ENCODE results near the gene GBX2. TPM values are rescaled to one million over a fixed set of nuclear protein-coding genes. Genes with fewer than 3 reads are reported as not detected.

The GBX2 gene
- total and polyA plus RNA-seq, 8 donors: 0.06 to 0.10 TPM; not detected in 6

DNA sequence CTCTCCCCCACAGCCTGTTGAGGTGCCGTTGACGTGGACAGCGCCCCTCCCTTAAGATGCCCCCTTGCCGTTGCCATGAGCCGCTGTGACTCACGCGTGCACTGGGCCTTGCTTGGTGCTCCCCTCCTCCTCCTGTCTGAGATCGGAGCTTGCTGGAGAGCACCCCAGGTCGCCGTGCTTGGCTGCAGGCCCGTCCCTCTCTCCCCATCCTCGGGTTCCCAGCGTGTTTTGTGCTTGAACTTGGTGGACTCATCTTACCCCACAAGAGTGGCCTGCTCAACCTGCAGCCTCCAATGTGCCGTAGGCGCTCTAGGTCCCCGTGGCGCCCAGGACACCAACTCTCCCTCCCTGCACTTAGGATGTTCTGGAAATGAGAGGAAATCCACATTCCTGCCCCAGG, 39.9 kb downstream of the GBX2 start:
- Histone ChIP-seq H3K27me3 (no peaks in the 10 kb centered on the region), H3K4me3 (no peak overlapping the region), H3K4me1 (no peaks in the 10 kb centered on the region), H3K9me3 (no peaks in the 10 kb centered on the region), H3K36me3 (peaks cover 0 to 7% of the 10 kb centered on the region in 2 donors), H3K27ac (no peak overlapping the region)
- no peak for TF ChIP-seq CTCF (IDR thresholded peaks at IDR 0.05)
- DNase-seq (no peak), ATAC-seq (no peak)
- intact Hi-C loops (cut with DNase I): no loop called here

DNA sequence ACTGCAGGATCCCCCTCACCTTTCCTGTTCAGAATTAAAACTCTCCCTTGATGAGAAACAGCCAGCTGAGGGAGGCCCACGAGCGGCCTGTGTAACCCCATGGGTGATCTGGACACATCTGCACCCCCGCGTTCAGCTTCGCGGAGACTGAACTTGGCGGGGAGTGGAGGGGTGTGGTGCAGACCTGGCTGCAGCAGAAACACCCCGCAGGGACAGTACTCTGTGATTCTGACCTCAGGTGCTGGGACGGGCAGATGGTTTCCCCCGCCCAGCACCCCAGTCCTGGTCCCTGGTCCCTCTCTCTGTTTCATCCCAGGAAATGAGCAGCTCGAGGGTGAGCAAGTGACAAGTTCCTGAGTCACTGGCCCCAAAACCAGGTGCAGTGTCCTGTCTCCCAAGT, 41.2 kb downstream of the GBX2 start:
- no peak overlapping the region for H3K4me3 ChIP-seq
- intact Hi-C loops (cut with DNase I): no loop called here
- H3K27ac ChIP-seq: no peak overlapping the region
- no peaks in the 10 kb centered on the region for H3K27me3 ChIP-seq
- no peaks in the 10 kb centered on the region for H3K9me3 ChIP-seq
- TF ChIP-seq CTCF (IDR thresholded peaks at IDR 0.05): no peak
- ATAC-seq (no peak), DNase-seq (no peak)
- H3K4me1 ChIP-seq: no peaks in the 10 kb centered on the region
- H3K36me3 ChIP-seq: peaks cover 0 to 7% of the 10 kb centered on the region in 2 donors

GRCh38 chr2:236125541-236125940, 42.6 kb downstream of the GBX2 start:
- Histone ChIP-seq H3K36me3 (peaks cover 0 to 7% of the 10 kb centered on the region in 2 donors), H3K9me3 (no peaks in the 10 kb centered on the region), H3K4me3 (no peak overlapping the region), H3K27me3 (no peaks in the 10 kb centered on the region), H3K4me1 (no peaks in the 10 kb centered on the region), H3K27ac (no peak overlapping the region)
- no peak for TF ChIP-seq CTCF (IDR thresholded peaks at IDR 0.05)
- ATAC-seq (no peak), DNase-seq (no peak)
- intact Hi-C loops (cut with DNase I): no loop called here

- no peak for TF ChIP-seq CTCF (IDR thresholded peaks at IDR 0.05)
- no peaks in the 10 kb centered on the region for H3K9me3 ChIP-seq
- peaks cover 0 to 7% of the 10 kb centered on the region in 2 donors for H3K36me3 ChIP-seq
- H3K4me1 ChIP-seq: no peaks in the 10 kb centered on the region
- intact Hi-C loops (cut with DNase I): no loop called here
- no peaks in the 10 kb centered on the region for H3K27me3 ChIP-seq
- H3K27ac ChIP-seq: no peak overlapping the region
- DNase-seq (no peak), ATAC-seq (no peak)
- no peak overlapping the region for H3K4me3 ChIP-seq
These were observed 43.8 kb downstream of the GBX2 start for GRCh38 chr2:236124182-236124893.

DNA sequence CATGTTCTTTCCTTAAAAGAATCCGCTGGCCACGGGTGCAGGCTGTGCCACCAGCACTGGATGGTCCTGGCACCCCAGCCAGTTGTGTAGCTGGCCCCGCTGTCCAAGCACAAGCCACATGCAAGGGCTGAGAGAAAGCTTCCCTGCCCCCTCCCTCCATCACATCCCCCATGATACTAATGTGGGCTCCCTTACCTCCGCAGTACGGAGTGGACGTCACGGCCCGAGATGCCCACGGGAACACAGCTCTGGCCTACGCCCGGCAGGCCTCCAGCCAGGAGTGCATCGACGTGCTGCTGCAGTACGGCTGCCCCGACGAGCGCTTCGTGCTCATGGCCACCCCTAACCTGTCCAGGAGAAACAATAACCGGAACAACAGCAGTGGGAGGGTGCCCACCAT, 44.5 kb downstream of the GBX2 start:
- H3K27me3 ChIP-seq: no peaks in the 10 kb centered on the region
- no peaks in the 10 kb centered on the region for H3K9me3 ChIP-seq
- no peak overlapping the region for H3K27ac ChIP-seq
- no peaks in the 10 kb centered on the region for H3K4me1 ChIP-seq
- ATAC-seq (no peak), DNase-seq (peak in 1 of 4 donors; percentile 73)
- TF ChIP-seq CTCF (IDR thresholded peaks at IDR 0.05): no peak
- intact Hi-C loops (cut with DNase I): no loop called here
- no peak overlapping the region for H3K4me3 ChIP-seq
- H3K36me3 ChIP-seq: peaks cover 0 to 7% of the 10 kb centered on the region in 2 donors
